ENCODE results near the gene CLIC5.

- TF ChIP-seq REST (IDR thresholded peaks at IDR 0.05; ENCODE audit: insufficient read depth in 1 of 2, low read depth in 2 of 2, low read length in 1 of 2) = no peak
- no peak for TF ChIP-seq CTCF (IDR thresholded peaks at IDR 0.05)
- TF ChIP-seq POLR2AphosphoS5 (IDR thresholded peaks at IDR 0.05; ENCODE audit: low read depth, low read length) = no peak
- no peak for TF ChIP-seq SIN3A (IDR thresholded peaks at IDR 0.05; ENCODE audit: borderline replicate concordance, insufficient read depth, low read depth, low read length)
Observed at GRCh38 chr6:46046558-46047174, 31.0 kb upstream of the CLIC5 start.

Measured in Panc1 (cell line).